AG10803 (cell line): ENCODE results near the gene RAB7A.

Source experiments
- DNase-seq: peaks from one replicate; pipeline ENCODE4 v3.0.0; 2010; ENCODE audit warnings: low read depth
- H3K4me3 ChIP-seq: 2 replicates; pipeline ENCODE4 v1.5.1; 2011; ENCODE audit warnings: mild to moderate bottlenecking, low read length, control low read depth
- CTCF ChIP-seq: conservative IDR thresholded peaks from 2 replicates; pipeline ENCODE4 v1.5.1; 2011; ENCODE audit warnings: mild to moderate bottlenecking, low read length, control low read depth, inconsistent platforms

The RAB7A gene

GRCh38 chr3:128858167-128858566 lies 132.2 kb downstream of the RAB7A start:
- DNase-seq: no peak
- TF ChIP-seq CTCF: no peak
- no peak overlapping the region for H3K4me3 ChIP-seq

GRCh38 chr3:128859630-128860029 lies 133.6 kb downstream of the RAB7A start:
- no peak for DNase-seq
- TF ChIP-seq CTCF: no peak

GRCh38 chr3:128861491-128861890 lies 135.5 kb downstream of the RAB7A start:
- no peak for TF ChIP-seq CTCF
- DNase-seq: no peak
- no peak overlapping the region for H3K4me3 ChIP-seq

More at GRCh38 chr3:128859630-128860029, 133.6 kb downstream of the RAB7A start:
- no peak overlapping the region for H3K4me3 ChIP-seq

- H3K4me3 ChIP-seq: no peak overlapping the region
- DNase-seq: no peak
- peak; percentile 26; the same call in 1 of the 2 replicates for TF ChIP-seq CTCF
Measured at GRCh38 chr3:128863560-128863959, 137.6 kb downstream of the RAB7A start.
